COR-L47 (cell line): ENCODE data around the gene NPAS3.
"Not testable (repeated sequence)": the region's sequence is repeated elsewhere in the genome, so short reads cannot be mapped to it uniquely, and the experiment has no call there.

Source experiments
- DNase-seq: peaks from one replicate; lab custom pipeline; 2025; lab: John Stamatoyannopoulos, UW

The NPAS3 gene

GRCh38 chr14:33073023-33073422 is 134.3 kb downstream of the NPAS3 start:
- no peak for DNase-seq

- no peak for DNase-seq
Observed at GRCh38 chr14:33081259-33081658, 142.6 kb downstream of the NPAS3 start.

DNA sequence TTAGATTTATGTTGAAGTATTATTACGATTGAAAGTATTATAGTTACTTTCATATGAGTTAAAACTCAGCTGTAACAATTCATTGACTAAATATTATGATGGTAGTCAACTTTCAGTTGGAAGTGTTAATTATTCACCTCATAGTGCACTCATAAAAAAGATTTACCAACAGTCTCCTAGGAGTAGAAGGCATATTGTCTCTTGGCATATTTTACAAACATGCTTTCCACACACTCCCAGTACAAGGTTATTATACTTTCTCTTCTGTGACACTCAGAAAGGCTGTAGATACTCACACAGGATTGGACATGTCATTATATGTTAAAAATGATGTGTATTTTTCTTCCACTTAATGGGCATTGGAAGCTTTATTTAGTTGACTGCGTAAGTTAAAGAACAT is 147.1 kb downstream of the NPAS3 start:
- no peak for DNase-seq

DNA sequence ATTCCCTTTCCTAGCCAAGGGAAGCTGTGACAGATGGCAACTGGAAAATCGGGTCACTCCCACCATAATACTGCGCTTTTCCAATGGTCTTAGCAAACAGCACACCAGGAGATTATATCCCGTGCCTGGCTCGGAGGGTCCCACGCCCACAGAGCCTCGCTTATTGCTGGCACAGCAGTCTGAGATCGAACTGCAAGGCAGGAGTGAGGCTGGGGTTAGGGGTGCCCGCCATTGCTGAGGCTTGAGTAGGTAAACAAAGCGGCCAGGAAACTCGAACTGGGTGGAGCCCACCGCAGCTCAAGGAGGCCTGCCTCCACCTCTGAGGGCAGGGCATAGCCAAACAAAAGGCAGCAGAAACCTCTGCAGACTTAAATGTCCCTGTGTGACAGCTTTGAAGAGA is 149.6 kb downstream of the NPAS3 start:
- not testable (repeated sequence) for DNase-seq

GRCh38 chr14:33098016-33098415 is 159.3 kb downstream of the NPAS3 start:
- DNase-seq, result no peak

DNA sequence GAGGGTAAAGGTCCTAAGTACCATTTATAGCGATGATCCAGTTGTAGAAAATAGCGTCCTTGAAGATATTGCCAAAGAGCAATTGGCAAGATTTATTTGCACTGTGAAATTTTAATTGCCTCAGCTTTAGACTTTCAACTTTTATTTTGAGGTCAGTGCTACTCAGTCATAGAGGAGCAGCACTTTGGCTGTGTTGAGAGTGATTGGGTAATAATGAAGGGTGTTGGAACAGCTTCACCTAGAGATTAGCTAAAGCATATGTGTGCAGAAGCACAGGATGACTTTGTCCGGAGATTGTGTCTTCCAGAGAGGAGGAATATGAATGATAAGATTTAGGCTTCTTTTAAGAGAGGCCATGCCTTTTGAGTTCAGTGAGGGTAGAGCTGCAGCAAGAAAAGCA is 164.8 kb downstream of the NPAS3 start:
- DNase-seq, result no peak

GRCh38 chr14:33103966-33104365 is 165.3 kb downstream of the NPAS3 start:
- DNase-seq, result no peak

DNA sequence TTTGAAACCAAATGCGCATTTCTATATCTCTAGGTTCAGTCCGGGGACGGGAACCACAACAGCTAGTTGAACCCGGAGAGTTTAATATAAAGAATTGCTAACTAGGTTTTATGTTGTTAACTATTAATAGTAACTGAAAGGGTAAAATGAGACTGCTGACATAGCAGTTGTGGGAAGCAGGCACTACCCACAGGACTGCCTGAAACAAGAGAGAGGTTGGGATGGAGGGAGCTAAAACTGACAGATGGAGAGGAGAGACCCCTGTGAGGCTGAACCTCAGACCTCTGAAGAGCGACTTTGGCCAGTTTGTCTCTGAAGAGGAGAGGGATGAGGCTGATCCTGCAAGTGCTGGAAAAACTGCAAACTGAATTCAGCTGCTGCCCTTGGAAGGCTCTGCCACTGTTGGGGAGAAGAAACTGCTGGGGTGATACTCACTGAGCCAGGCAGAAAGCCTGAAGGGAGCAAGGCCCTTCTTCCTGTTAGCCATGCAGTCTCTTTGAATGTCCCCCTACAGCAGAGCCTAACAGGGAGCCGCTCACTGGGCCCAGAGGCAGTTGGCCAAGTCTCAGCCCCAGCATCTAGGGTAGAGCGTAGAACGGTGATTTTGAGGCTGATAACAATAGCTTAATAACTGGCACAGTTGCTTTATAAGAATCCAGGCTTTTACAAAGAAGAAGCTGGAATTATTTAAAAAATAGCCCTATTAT is 172.2 kb downstream of the NPAS3 start:
- no peak for DNase-seq

- no peak for DNase-seq
Observed at GRCh38 chr14:33114331-33114730, 175.7 kb downstream of the NPAS3 start.

DNA sequence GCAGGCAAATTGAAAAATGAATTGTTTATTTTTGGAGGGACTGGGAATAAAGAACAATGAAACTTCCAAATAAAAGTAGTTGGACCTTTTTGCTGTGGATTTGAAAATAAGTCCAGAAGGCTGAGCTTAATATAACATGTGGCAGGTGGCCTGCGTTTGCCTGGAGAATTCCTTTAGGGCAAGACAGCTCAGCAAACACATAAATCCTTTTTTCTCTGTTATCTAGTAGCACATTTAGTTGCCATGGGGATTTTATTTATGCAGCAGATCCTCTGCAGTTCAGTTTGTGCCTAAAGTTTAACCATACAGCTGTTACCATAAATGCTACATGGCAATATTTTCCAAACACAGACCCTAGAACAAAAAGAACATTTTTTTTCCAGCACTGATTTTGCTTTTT is 180.0 kb downstream of the NPAS3 start:
- no peak for DNase-seq

- no peak for DNase-seq
Observed at GRCh38 chr14:33120341-33120740, 181.7 kb downstream of the NPAS3 start.

GRCh38 chr14:33120966-33121365 is 182.3 kb downstream of the NPAS3 start:
- no peak for DNase-seq

GRCh38 chr14:33123281-33123680 is 184.6 kb downstream of the NPAS3 start:
- DNase-seq, result no peak

DNA sequence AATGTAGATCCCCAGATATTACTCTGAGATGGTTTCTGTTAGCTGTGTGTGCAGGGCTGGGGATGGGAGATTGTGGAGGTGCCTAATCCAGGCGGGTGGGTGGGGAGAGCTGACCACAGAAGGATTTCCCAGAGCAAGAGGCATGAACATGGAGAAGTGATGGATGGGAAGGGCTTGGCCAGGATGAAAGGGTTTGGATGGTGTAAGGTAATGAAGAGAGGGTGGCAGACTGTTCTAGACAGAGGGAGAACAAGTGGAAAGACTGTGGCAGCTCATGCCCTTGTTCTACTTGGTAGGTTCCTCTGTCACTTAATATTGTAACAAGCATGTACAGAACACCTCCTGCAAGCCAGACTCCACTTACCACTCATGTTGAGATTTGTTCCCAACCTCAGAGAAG is 187.8 kb downstream of the NPAS3 start:
- no peak for DNase-seq

- no peak for DNase-seq
Observed at GRCh38 chr14:33127531-33127930, 188.9 kb downstream of the NPAS3 start.

- DNase-seq, result no peak
Observed at GRCh38 chr14:33131801-33132200, 193.1 kb downstream of the NPAS3 start.

DNA sequence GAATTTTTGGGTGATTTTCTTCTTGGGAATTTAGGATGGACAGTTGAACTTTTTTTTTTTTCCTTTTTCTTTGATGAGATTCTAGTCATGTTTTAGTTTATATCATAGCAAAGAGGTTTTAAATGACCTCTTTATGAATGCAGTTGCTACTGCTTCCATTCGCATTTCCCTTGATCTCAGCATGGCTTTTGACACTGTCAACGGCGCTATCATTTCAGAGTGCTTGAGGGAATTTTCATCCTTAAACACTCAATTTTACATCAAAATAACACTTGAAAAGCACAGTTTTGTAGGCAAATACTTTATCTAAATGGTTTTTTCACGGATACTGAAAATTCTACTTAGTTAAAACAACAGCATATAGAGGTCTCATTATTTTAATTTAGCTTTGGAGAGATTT is 195.5 kb downstream of the NPAS3 start:
- DNase-seq, result no peak

- no peak for DNase-seq
Observed at GRCh38 chr14:33134975-33135374, 196.3 kb downstream of the NPAS3 start.

DNA sequence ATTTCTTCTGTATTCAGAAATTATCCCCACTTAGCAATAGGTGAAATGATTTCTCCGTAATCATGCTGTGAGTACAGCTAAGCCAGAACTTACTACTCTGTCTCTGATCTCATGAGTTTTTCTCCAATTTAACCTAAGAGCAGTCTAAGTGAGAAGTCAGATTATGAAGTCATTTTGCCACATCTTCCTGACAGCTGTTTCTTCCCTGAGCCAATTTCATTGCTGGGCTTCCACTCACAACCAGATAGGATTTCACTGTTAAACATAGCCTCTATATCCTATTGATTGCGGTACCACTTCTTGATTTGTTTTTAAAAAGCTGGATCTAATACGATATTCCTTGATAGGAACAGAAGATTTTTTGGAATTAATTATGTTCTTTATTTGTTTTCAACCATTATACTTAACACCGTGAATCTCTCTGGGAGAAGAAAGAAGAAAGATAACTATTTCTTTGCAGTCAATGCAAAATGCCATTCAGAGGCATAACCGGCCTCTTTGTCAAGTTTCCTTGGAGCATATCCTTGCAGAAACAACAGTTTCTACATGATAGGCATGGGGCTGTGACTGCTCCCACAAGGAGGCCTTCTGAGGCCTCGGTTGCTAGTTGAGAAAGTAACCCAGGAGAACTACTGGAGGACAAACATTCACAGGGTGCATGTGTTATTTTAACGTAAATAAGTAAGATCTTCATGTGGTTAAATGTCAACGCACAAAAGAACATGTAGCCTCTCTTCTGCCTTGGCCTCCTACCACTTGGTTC is 212.2 kb downstream of the NPAS3 start:
- DNase-seq, result no peak

DNA sequence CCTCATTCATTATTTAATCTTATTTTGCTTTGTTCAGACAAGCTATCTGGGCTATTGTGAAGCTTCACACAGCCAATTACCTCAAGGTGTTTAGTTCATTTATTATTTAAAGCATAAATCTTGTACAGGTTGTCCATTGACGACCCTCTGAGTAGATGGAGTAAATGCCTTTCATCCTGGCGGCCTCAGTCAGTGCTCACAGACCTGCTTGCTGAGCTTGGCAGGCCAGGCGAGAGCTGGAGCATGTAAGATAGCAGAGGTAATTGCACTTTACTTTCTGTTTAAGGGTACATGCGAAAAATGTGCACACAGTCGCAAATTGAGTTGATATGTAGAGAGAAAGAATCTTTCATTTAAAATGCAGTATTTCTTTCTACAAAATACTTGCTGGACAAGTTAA is 224.4 kb downstream of the NPAS3 start:
- DNase-seq, result no peak

- peak; percentile 9 for DNase-seq
Observed at GRCh38 chr14:33163600-33163999, 224.9 kb downstream of the NPAS3 start.

GRCh38 chr14:33165144-33165925 is 226.7 kb downstream of the NPAS3 start:
- DNase-seq, result no peak

DNA sequence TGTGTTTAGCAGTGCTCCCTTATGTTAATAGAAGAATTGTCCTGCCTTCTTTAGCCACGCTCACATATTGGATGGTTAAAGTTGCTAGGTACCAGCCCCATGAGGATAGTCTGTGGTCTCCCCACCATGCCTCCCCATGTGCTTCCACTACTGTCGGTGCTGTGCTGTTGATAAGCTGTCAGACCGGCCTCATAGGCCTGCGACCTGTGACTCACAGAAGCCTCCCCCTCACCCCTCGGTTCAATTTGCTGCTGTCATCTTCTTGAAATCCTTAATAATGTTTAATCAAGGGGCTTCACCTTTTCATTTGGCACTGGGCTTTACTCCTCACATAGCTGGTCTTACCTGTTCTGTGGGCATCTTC is 227.2 kb downstream of the NPAS3 start:
- DNase-seq, result no peak
